SU-DHL-6 (cell line): ENCODE measurements around the gene COPS9.

Experiments used
- H2AFZ ChIP-seq: fragments of 200-600 bp; sonication (generic); 2 replicates; pipeline ENCODE4 v1.6.1; 2014; ENCODE audit warnings: low read depth, mild to moderate bottlenecking, moderate library complexity, mixed read lengths, antibody characterized with exemption, low read length; ENCODE audit not compliant: severe bottlenecking
- H3F3A ChIP-seq: fragments of 200-600 bp; shearing (Covaris generic); 2 replicates; pipeline ENCODE4 v1.6.0; 2016; ENCODE audit warnings: antibody characterized with exemption, mild to moderate bottlenecking; ENCODE audit not compliant: insufficient read depth
- H3K27ac ChIP-seq: fragments of 200-600 bp; sonication (generic); 2 replicates; pipeline ENCODE4 v1.5.1; 2016; ENCODE audit warnings: low read depth, mild to moderate bottlenecking, low read length, moderate library complexity, mixed read lengths
- H3K27me3 ChIP-seq: fragments of 200-600 bp; sonication (generic), shearing (Covaris generic); 2 replicates; pipeline ENCODE4 v1.6.0; 2014; ENCODE audit warnings: mild to moderate bottlenecking, low read length
- H3K36me3 ChIP-seq: fragments of 200-600 bp; sonication (generic); 2 replicates; pipeline ENCODE4 v1.6.1; 2014; ENCODE audit warnings: mild to moderate bottlenecking, low read length, mixed read lengths
- H3K4me2 ChIP-seq: fragments of 300-600, 200-600 bp; shearing (Covaris generic), sonication (generic); 2 replicates; pipeline ENCODE4 v1.6.0; 2014; ENCODE audit warnings: low read length, low read depth, mild to moderate bottlenecking; ENCODE audit not compliant: poor library complexity, severe bottlenecking
- H3K4me3 ChIP-seq: fragments of 200-600 bp; sonication (generic); 2 replicates; pipeline ENCODE4 v1.5.1; 2014; ENCODE audit warnings: antibody characterized with exemption, low read length, mild to moderate bottlenecking, mixed read lengths; ENCODE audit not compliant: insufficient read depth, poor library complexity, severe bottlenecking
- H3K79me2 ChIP-seq: fragments of 200-600 bp; sonication (generic); 2 replicates; pipeline ENCODE4 v1.6.1; 2014; ENCODE audit warnings: mild to moderate bottlenecking, low read length, moderate library complexity; ENCODE audit not compliant: insufficient read depth
- H3K9ac ChIP-seq: fragments of 200-600 bp; sonication (generic); 2 replicates; pipeline ENCODE4 v1.7.0; 2014; ENCODE audit warnings: mild to moderate bottlenecking, low read length
- H3K9me2 ChIP-seq: fragments of 200-600 bp; sonication (generic); replicated peaks from 2 replicates; pipeline ENCODE4 v1.6.1; 2014; ENCODE audit warnings: low read length; ENCODE audit not compliant: insufficient read depth
- H3K9me3 ChIP-seq: fragments of 200-600 bp; sonication (generic); 2 replicates; pipeline ENCODE4 v1.6.1; 2014; ENCODE audit warnings: low read length, mixed read lengths; ENCODE audit not compliant: insufficient read depth
- H4K20me1 ChIP-seq: fragments of 200-600 bp; sonication (generic); 2 replicates; pipeline ENCODE4 v1.6.1; 2014; ENCODE audit warnings: low read depth, mild to moderate bottlenecking, antibody characterized with exemption, low read length, moderate library complexity, mixed read lengths
- EZH2phosphoT487 ChIP-seq: fragments of 200-600 bp; sonication (generic), shearing (Covaris generic); conservative IDR thresholded peaks from 2 replicates; pipeline ENCODE4 v1.6.1; 2018; ENCODE audit warnings: mild to moderate bottlenecking, antibody characterized with exemption, low read length, moderate library complexity, mixed read lengths
- TF ChIP-seq, protein P1 (sequence below): fragments of 200-600 bp; sonication (generic); IDR thresholded peaks from one replicate; pipeline ENCODE4 v1.5.1; 2017; ENCODE audit warnings: antibody characterized with exemption, mild to moderate bottlenecking, low read length, moderate library complexity; ENCODE audit not compliant: insufficient read depth, poor library complexity, severe bottlenecking

COPS9 gene

DNA sequence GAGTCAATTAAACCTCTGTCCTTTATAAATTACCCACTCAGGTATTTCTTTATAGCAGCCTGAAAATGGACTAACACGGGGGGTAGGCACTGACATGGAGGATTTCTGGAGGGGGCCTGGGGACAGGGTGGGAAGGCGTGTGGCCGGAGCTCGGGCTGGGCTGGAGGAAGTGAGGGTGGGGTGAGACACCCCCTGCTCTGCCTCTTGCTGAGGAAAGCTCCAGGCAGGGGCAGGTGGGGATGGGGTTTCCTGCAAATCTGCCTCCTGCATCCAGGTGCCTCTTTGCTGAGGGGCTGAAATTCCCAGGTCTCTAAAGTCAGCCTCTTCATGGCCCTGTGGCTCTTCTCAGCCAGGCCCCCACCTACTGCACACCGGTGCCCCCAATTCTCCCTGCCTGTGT is 30.1 kb upstream of the COPS9 start:
- no peaks in the 10 kb centered on the region for H3K36me3 ChIP-seq
- no peaks in the 10 kb centered on the region for H3F3A ChIP-seq
- no peaks in the 10 kb centered on the region for H3K9me2 ChIP-seq
- H3K27ac ChIP-seq = no peak overlapping the region
- H2AFZ ChIP-seq = no peak overlapping the region
- H3K9ac ChIP-seq = no peak overlapping the region
- no peaks in the 10 kb centered on the region for H3K9me3 ChIP-seq
- no peaks in the 10 kb centered on the region for H4K20me1 ChIP-seq
- H3K4me2 ChIP-seq = no peak overlapping the region
- no peak for TF ChIP-seq EZH2phosphoT487
- TF ChIP-seq, protein P1, sequence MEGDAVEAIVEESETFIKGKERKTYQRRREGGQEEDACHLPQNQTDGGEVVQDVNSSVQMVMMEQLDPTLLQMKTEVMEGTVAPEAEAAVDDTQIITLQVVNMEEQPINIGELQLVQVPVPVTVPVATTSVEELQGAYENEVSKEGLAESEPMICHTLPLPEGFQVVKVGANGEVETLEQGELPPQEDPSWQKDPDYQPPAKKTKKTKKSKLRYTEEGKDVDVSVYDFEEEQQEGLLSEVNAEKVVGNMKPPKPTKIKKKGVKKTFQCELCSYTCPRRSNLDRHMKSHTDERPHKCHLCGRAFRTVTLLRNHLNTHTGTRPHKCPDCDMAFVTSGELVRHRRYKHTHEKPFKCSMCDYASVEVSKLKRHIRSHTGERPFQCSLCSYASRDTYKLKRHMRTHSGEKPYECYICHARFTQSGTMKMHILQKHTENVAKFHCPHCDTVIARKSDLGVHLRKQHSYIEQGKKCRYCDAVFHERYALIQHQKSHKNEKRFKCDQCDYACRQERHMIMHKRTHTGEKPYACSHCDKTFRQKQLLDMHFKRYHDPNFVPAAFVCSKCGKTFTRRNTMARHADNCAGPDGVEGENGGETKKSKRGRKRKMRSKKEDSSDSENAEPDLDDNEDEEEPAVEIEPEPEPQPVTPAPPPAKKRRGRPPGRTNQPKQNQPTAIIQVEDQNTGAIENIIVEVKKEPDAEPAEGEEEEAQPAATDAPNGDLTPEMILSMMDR = no peak
- H3K27me3 ChIP-seq = no peaks in the 10 kb centered on the region
- H3K4me3 ChIP-seq = no peak overlapping the region
- H3K79me2 ChIP-seq = no peaks in the 10 kb centered on the region

GRCh38 chr2:240165661-240166060 is 29.6 kb upstream of the COPS9 start:
- H4K20me1 ChIP-seq = no peaks in the 10 kb centered on the region
- H3K36me3 ChIP-seq = no peaks in the 10 kb centered on the region
- no peaks in the 10 kb centered on the region for H3F3A ChIP-seq
- H3K27me3 ChIP-seq = no peaks in the 10 kb centered on the region
- no peaks in the 10 kb centered on the region for H3K79me2 ChIP-seq
- H3K9ac ChIP-seq = no peak overlapping the region
- H3K27ac ChIP-seq = no peak overlapping the region
- TF ChIP-seq, protein P1 = no peak
- TF ChIP-seq EZH2phosphoT487 = no peak
- H3K4me3 ChIP-seq = no peak overlapping the region
- H3K9me3 ChIP-seq = no peaks in the 10 kb centered on the region
- no peak overlapping the region for H3K4me2 ChIP-seq
- no peak overlapping the region for H2AFZ ChIP-seq
- H3K9me2 ChIP-seq = no peaks in the 10 kb centered on the region

- no peak overlapping the region for H2AFZ ChIP-seq
- H3K4me3 ChIP-seq = no peak overlapping the region
- no peaks in the 10 kb centered on the region for H3K79me2 ChIP-seq
- no peaks in the 10 kb centered on the region for H3F3A ChIP-seq
- no peak overlapping the region for H3K9ac ChIP-seq
- H3K27ac ChIP-seq = no peak overlapping the region
- H3K27me3 ChIP-seq = no peaks in the 10 kb centered on the region
- H3K9me3 ChIP-seq = no peaks in the 10 kb centered on the region
- no peak overlapping the region for H3K4me2 ChIP-seq
- H4K20me1 ChIP-seq = no peaks in the 10 kb centered on the region
- H3K9me2 ChIP-seq = no peaks in the 10 kb centered on the region
- no peaks in the 10 kb centered on the region for H3K36me3 ChIP-seq
- TF ChIP-seq EZH2phosphoT487 = no peak
- TF ChIP-seq, protein P1 = no peak
Observed at GRCh38 chr2:240165034-240165433, 28.9 kb upstream of the COPS9 start.
